ENCODE results near the gene APOBEC3C.
A peak's percentile ranks its signal among the peaks of the same experiment; 100 is the strongest.
"Not testable (repeated sequence)": the region's sequence is repeated elsewhere in the genome, so short reads cannot be mapped to it uniquely, and the experiment has no call there.

- not testable (repeated sequence) for TF ChIP-seq CTCF, POLR2A (IDR thresholded peaks at IDR 0.05)
- peak in 1 of 2 donors; percentile 7 for TF ChIP-seq EP300 (IDR thresholded peaks at IDR 0.05)
These were observed 5.7 kb upstream of the APOBEC3C start for GRCh38 chr22:39008271-39008850.
